SK-N-SH (cell line): Measurements from ENCODE around the gene CALD1. TPM values are rescaled to one million over a fixed set of nuclear protein-coding genes. Genes with fewer than 3 reads are reported as not detected.

Experiments used
- CTCF ChIA-PET: fragments of 300-600, 350-600 bp; formaldehyde crosslinking; extraction: SDS; loops from one replicate; lab custom pipeline; 2021; lab: Yijun Ruan, JAX
- POLR2A ChIA-PET: fragments of 350-600 bp; sonication (Branson Sonifier 250); formaldehyde crosslinking; extraction: SDS; loops from one replicate; lab custom pipeline; 2020; ENCODE audit warnings: antibody characterized with exemption, inconsistent platforms; lab: Yijun Ruan, JAX
- DNase-seq: peaks from one replicate; pipeline ENCODE4 v3.0.0; 2012
- H2AFZ ChIP-seq: fragments of 200-600 bp; sonication (generic); 2 replicates; pipeline ENCODE4 v1.8.1; 2016; ENCODE audit warnings: antibody characterized with exemption, mild to moderate bottlenecking, low read depth
- H3F3A ChIP-seq: fragments of 200-600 bp; sonication (generic); replicated peaks from 2 replicates; pipeline ENCODE3; 2016; ENCODE audit warnings: antibody characterized with exemption, mild to moderate bottlenecking; ENCODE audit not compliant: insufficient read depth
- H3K27ac ChIP-seq, 2 experiments: fragments of 200-500 bp in 1 of 2; fragments of 200-600 bp in 1 of 2; sonication (Bioruptor generic) in 1 of 2; sonication (generic), shearing (Covaris generic) in 1 of 2; 2 replicates each; pipeline versions ENCODE4 v1.5.1 to v1.6.1; 2014 to 2016; ENCODE audit warnings: low read depth in 2 of 2, inconsistent platforms in 1 of 2, low read length in 1 of 2, mild to moderate bottlenecking in 1 of 2, mixed read lengths in 1 of 2
- H3K27me3 ChIP-seq: fragments of 200-600 bp; sonication (generic), shearing (Covaris generic); 2 replicates; pipeline ENCODE4 v1.6.1; 2016; ENCODE audit warnings: mixed run types; ENCODE audit not compliant: insufficient read depth
- H3K36me3 ChIP-seq, 2 experiments: fragments of 200-500 bp in 1 of 2; fragments of 200-600 bp in 1 of 2; sonication (Bioruptor generic) in 1 of 2; sonication (generic) in 1 of 2; replicated peaks in 1 of 2; 2 replicates each; pipeline versions ENCODE3 to v1.5.1; 2014 to 2016; ENCODE audit warnings: low read length in 1 of 2, mild to moderate bottlenecking in 1 of 2; ENCODE audit not compliant: insufficient read depth in 2 of 2, control insufficient read depth in 1 of 2
- H3K4me1 ChIP-seq, 2 experiments: fragments of 200-500 bp in 1 of 2; fragments of 200-600 bp in 1 of 2; sonication (Bioruptor generic) in 1 of 2; sonication (generic), shearing (Covaris generic) in 1 of 2; 2 replicates each; pipeline versions ENCODE4 v1.5.1 to v1.6.1; 2014 to 2016; ENCODE audit warnings: low read depth in 1 of 2, low read length in 1 of 2, mixed run types in 1 of 2; ENCODE audit not compliant: insufficient read depth in 2 of 2, control insufficient read depth in 1 of 2
- H3K4me2 ChIP-seq: fragments of 200-600 bp; sonication (generic), shearing (Covaris generic); 2 replicates; pipeline ENCODE4 v1.6.1; 2017; ENCODE audit warnings: mixed run types
- H3K4me3 ChIP-seq, 2 experiments: fragments of 200-500 bp in 1 of 2; fragments of 200-600 bp in 1 of 2; sonication (Bioruptor generic) in 1 of 2; sonication (generic), shearing (Covaris generic) in 1 of 2; 2 replicates each; pipeline versions ENCODE4 v1.5.1 to v1.8.1; 2014 to 2016; ENCODE audit warnings: low read depth in 2 of 2, inconsistent platforms in 1 of 2, low read length in 1 of 2, mild to moderate bottlenecking in 1 of 2, mixed read lengths in 1 of 2, moderate library complexity in 1 of 2
- H3K79me2 ChIP-seq: fragments of 200-600 bp; sonication (generic); 2 replicates; pipeline ENCODE4 v1.8.1; 2017; ENCODE audit warnings: mild to moderate bottlenecking; ENCODE audit not compliant: insufficient read depth
- H3K9ac ChIP-seq: fragments of 200-600 bp; sonication (generic); 2 replicates; pipeline ENCODE4 v1.6.1; 2017; ENCODE audit warnings: mixed run types
- H3K9me2 ChIP-seq: fragments of 200-600 bp; sonication (generic); 2 replicates; pipeline ENCODE4 v1.6.1; 2017; ENCODE audit warnings: mixed run types
- H3K9me3 ChIP-seq: fragments of 200-600 bp; sonication (generic); 2 replicates; pipeline ENCODE4 v1.6.1; 2017; ENCODE audit warnings: mixed run types, mild to moderate bottlenecking, moderate library complexity
- H4K20me1 ChIP-seq: fragments of 200-600 bp; sonication (generic); 2 replicates; pipeline ENCODE4 v1.6.1; 2017; ENCODE audit warnings: mild to moderate bottlenecking, mixed run types; ENCODE audit not compliant: insufficient read depth
- CHD2 ChIP-seq: fragments of 150-350 bp; IDR thresholded peaks from 2 replicates; pipeline ENCODE4 v1.6.1; 2018; ENCODE audit warnings: low read length; ENCODE audit not compliant: partially characterized antibody
- CTCF ChIP-seq: fragments of 200-600 bp; sonication (generic); IDR thresholded peaks from 2 replicates; pipeline ENCODE4 v1.6.1; 2017; ENCODE audit warnings: antibody characterized with exemption, mild to moderate bottlenecking, moderate library complexity
- EZH2phosphoT487 ChIP-seq: fragments of 200-600 bp; sonication (generic); IDR thresholded peaks from 2 replicates; pipeline ENCODE4 v1.6.1; 2017; ENCODE audit warnings: low read depth, mixed run types, mild to moderate bottlenecking, antibody characterized with exemption, moderate library complexity, borderline replicate concordance
- FOSL2 ChIP-seq: IDR thresholded peaks from 2 replicates; pipeline ENCODE4 v1.4.0; 2012; ENCODE audit warnings: low read depth, mild to moderate bottlenecking, moderate library complexity, borderline replicate concordance
- GABPA ChIP-seq: IDR thresholded peaks from 2 replicates; pipeline ENCODE4 v1.4.0; 2012; ENCODE audit warnings: low read depth, mild to moderate bottlenecking
- NFIC ChIP-seq: IDR thresholded peaks from 2 replicates; pipeline ENCODE4 v1.4.0; 2012; ENCODE audit warnings: borderline replicate concordance
- NRF1 ChIP-seq: IDR thresholded peaks from 2 replicates; pipeline ENCODE4 v1.6.1; 2012; ENCODE audit warnings: low read depth, mild to moderate bottlenecking, low read length
- PBX3 ChIP-seq: IDR thresholded peaks from 2 replicates; pipeline ENCODE4; 2012
- POLR2AphosphoS5 ChIP-seq: IDR thresholded peaks from 2 replicates; pipeline ENCODE4 v1.6.1; 2012; ENCODE audit warnings: low read depth, low read length
- REST ChIP-seq: IDR thresholded peaks from 2 replicates; pipeline ENCODE4 v1.6.1; 2012; ENCODE audit warnings: mild to moderate bottlenecking, low read depth, low read length, moderate library complexity
- RFX5 ChIP-seq: IDR thresholded peaks from 2 replicates; pipeline ENCODE4 v1.6.1; 2012; ENCODE audit warnings: mild to moderate bottlenecking, improper control_type of control experiment, low read length
- SIN3A ChIP-seq: IDR thresholded peaks from 2 replicates; pipeline ENCODE4 v1.6.1; 2012; ENCODE audit warnings: low read depth, mild to moderate bottlenecking, low read length, moderate library complexity, borderline replicate concordance
- SMC3 ChIP-seq: IDR thresholded peaks from 2 replicates; pipeline ENCODE4 v1.6.1; 2012; ENCODE audit warnings: low read depth, low read length, improper control_type of control experiment
- TEAD4 ChIP-seq: IDR thresholded peaks from 2 replicates; pipeline ENCODE4 v1.4.0; 2012; ENCODE audit warnings: mild to moderate bottlenecking, borderline replicate concordance; ENCODE audit not compliant: insufficient read depth
- YY1 ChIP-seq: IDR thresholded peaks from 2 replicates; pipeline ENCODE4 v1.4.0; 2012; ENCODE audit warnings: low read depth, mild to moderate bottlenecking
- WGBS: methylation state at CpG from one replicate; pipeline ENCODE4 v1.1.6; 2017; ENCODE audit warnings: low lambda C conversion rate; 5-methylcytosine and 5-hydroxymethylcytosine counted together
- polyA plus RNA-seq, 3 experiments: library from polyadenylated mRNA; depleted of rRNA; stranded (reverse); fragments of >200 nt; gene quantifications; 2 replicates each; pipeline ENCODE4 v1.2.3, GENCODE V29; 2012
- TF ChIP-seq, protein P1 (sequence below): IDR thresholded peaks from 2 replicates; pipeline ENCODE4 v1.4.0; 2012; ENCODE audit warnings: low read depth, borderline replicate concordance

CALD1 gene
- polyA plus RNA-seq, 1 of the 3 experiments (the other 2 are of a cell fraction): 299 TPM

- TF ChIP-seq SIN3A (peak; percentile 71; the same call in 1 of the 2 replicates), CHD2 (peak; percentile 75), FOSL2 (no peak), CTCF (no peak), RFX5 (no peak), EZH2phosphoT487 (no peak), NRF1 (no peak), TEAD4 (no peak), POLR2AphosphoS5 (peak; percentile 68)
Measured at GRCh38 chr7:134891262-134891695, 111.8 kb downstream of the CALD1 start (continued).

DNA sequence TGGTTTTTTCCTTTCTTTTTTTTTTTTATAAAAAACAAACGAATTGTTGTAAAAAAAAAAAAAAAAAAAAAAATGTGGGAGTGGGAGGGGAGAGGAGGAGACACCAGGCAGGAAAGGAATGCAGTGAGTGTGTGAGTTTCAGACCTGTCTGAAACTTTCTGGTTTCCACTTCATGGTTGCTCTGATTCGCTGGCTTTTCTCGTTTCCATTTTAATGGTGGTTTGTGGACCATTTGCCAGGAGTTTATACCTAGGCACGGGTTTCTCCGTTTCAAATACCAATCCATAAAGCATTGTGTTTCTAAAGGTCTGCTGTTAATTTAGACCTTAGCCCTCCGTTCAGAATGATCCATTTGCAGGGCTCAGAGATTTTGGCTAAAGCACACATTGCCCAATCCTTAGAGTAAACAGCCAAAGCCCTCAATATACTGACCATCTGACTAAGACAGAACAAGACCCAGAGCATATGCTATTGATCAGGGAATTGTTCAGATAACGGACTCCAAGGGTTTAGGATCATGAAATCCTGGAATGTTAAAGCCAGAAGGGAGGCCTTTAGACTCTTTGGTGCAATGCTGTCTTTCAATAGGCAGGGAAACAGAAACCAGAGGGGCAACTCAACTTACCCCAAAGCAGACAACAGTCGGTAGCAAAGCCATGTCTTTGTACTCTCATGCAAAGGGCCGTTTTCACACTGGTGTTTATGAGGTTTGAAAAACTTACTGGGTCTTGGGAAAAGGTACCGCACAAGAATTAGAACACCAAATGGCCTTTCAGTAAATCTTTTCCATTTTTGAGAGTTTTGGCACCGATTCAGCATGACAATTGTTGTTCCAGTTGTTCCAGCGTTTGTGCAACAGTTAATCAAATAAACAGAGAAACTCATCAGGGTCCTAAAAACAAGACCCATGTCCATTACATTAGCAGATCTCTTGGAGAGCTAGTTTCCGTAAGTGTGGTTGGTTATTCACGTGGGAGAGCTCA is 112.6 kb downstream of the CALD1 start:
- DNase-seq: peak; percentile 24
- H4K20me1 ChIP-seq: peaks cover 37% of the 10 kb centered on the region
- peaks cover 7% of the 10 kb centered on the region; the same call in 1 of the 2 replicates for H3K9me3 ChIP-seq
- H3K36me3 ChIP-seq: peaks cover 9 to 55% of the 10 kb centered on the region in 2 experiments
- H3K9me2 ChIP-seq: no peaks in the 10 kb centered on the region
- peak overlapping the region; percentile 80 for H3K4me2 ChIP-seq
- H3F3A ChIP-seq: peaks cover 31% of the 10 kb centered on the region
- peak overlapping the region; percentile 90 to 96 for H3K27ac ChIP-seq
- CTCF ChIA-PET: interaction anchor here (1.1 to 1.6 kb wide), 3 partner anchors 51 to 202 kb away, joined by 4 to 8 read pairs (median 5); partner anchors contain the start of gene AGBL3
- WGBS: 19% methylated on average over 14 of the region's 14 CpGs
- peak overlapping the region; percentile 3; the same call in 1 of the 2 replicates for H2AFZ ChIP-seq
- no peaks in the 10 kb centered on the region for H3K27me3 ChIP-seq
- no peak for TF ChIP-seq PBX3
- TF ChIP-seq NFIC: peak; percentile 43; the same call in 1 of the 2 replicates
- TF ChIP-seq, protein P1, sequence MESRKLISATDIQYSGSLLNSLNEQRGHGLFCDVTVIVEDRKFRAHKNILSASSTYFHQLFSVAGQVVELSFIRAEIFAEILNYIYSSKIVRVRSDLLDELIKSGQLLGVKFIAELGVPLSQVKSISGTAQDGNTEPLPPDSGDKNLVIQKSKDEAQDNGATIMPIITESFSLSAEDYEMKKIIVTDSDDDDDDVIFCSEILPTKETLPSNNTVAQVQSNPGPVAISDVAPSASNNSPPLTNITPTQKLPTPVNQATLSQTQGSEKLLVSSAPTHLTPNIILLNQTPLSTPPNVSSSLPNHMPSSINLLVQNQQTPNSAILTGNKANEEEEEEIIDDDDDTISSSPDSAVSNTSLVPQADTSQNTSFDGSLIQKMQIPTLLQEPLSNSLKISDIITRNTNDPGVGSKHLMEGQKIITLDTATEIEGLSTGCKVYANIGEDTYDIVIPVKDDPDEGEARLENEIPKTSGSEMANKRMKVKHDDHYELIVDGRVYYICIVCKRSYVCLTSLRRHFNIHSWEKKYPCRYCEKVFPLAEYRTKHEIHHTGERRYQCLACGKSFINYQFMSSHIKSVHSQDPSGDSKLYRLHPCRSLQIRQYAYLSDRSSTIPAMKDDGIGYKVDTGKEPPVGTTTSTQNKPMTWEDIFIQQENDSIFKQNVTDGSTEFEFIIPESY: no peak
- TF ChIP-seq SIN3A: no peak
- TF ChIP-seq YY1: 0 out of 2 replicates have a peak, but pooled peaks have one; percentile 41
- TF ChIP-seq CTCF: no peak
- TF ChIP-seq POLR2AphosphoS5: no peak
- no peak for TF ChIP-seq GABPA
- no peak for TF ChIP-seq CHD2
- TF ChIP-seq TEAD4: no peak
- no peak for TF ChIP-seq RFX5
- no peak for TF ChIP-seq REST
- TF ChIP-seq SMC3: peak; percentile 1; the same call in 1 of the 2 replicates
- H3K79me2 ChIP-seq: peaks cover 89% of the 10 kb centered on the region
- peaks cover 18 to 30% of the 10 kb centered on the region in 2 experiments for H3K4me1 ChIP-seq
- peak overlapping the region; percentile 76 for H3K9ac ChIP-seq
- H3K4me3 ChIP-seq: peak overlapping the region; percentile 58 to 70
- POLR2A ChIA-PET: no interaction called here
